Caco-2 (cell line): ENCODE results near the gene TLR7. TPM values are rescaled to one million over a fixed set of nuclear protein-coding genes. Genes with fewer than 3 reads are reported as not detected.

Experiments used
- BruUV-seq: library from RNA; stranded (reverse); fragments of 400-500 nt; replicated peaks from 2 replicates; lab custom pipeline; 2021; lab: Mats Ljungman, UMichigan
- CTCF ChIA-PET: fragments of 300-600 bp; sonication (Branson Sonifier 250); formaldehyde crosslinking; loops from one replicate; lab custom pipeline; 2022; ENCODE audit warnings: antibody characterized with exemption; lab: Charles Lee
- POLR2A ChIA-PET: fragments of 300-600 bp; sonication (Branson Sonifier 250); formaldehyde crosslinking; loops from one replicate; lab custom pipeline; 2022; ENCODE audit warnings: antibody characterized with exemption; lab: Charles Lee
- DNase-seq, 2 experiments: peaks; one replicate each; pipeline versions ENCODE4 v3.0.0 to v3.0.0-alpha.2; 2020 to 2022
- H3K27me3 ChIP-seq: replicated peaks from 2 replicates; pipeline ENCODE4 v1.6.0; 2011; ENCODE audit warnings: low read length; ENCODE audit not compliant: control insufficient read depth, insufficient read depth
- H3K36me3 ChIP-seq: 2 replicates; pipeline ENCODE4 v1.5.1; 2011; ENCODE audit warnings: low read length; ENCODE audit not compliant: control insufficient read depth, insufficient read depth
- H3K4me1 ChIP-seq: fragments of 250-450 bp; sonication (Bioruptor Pico); 2 replicates; pipeline ENCODE4 v1.5.1; 2020; ENCODE audit warnings: mild to moderate bottlenecking
- H3K4me3 ChIP-seq: 2 replicates; pipeline ENCODE4 v1.5.1; 2011; ENCODE audit warnings: low read depth, mild to moderate bottlenecking, control low read depth, low read length
- H3K9me3 ChIP-seq: fragments of 250-450 bp; sonication (Bioruptor Pico); 2 replicates; pipeline ENCODE4 v1.5.1; 2020; ENCODE audit warnings: mild to moderate bottlenecking, moderate library complexity
- H3K27ac Mint-ChIP-seq: one replicate; pipeline ENCODE4 v1.8.0; 2022; ENCODE audit warnings: mixed read lengths; ENCODE audit not compliant: unreplicated experiment
- H3K27me3 Mint-ChIP-seq: one replicate; pipeline ENCODE4 v1.8.0; 2022; ENCODE audit warnings: mixed read lengths; ENCODE audit not compliant: insufficient read depth, unreplicated experiment
- H3K36me3 Mint-ChIP-seq: one replicate; pipeline ENCODE4 v1.8.0; 2022; ENCODE audit warnings: mild to moderate bottlenecking, mixed read lengths; ENCODE audit not compliant: insufficient read depth, unreplicated experiment
- H3K4me1 Mint-ChIP-seq: one replicate; pipeline ENCODE4 v1.8.0; 2022; ENCODE audit warnings: low read depth, mixed read lengths; ENCODE audit not compliant: unreplicated experiment
- H3K4me3 Mint-ChIP-seq: one replicate; pipeline ENCODE4 v1.8.0; 2022; ENCODE audit warnings: mild to moderate bottlenecking, moderate library complexity, mixed read lengths; ENCODE audit not compliant: unreplicated experiment
- H3K9me3 Mint-ChIP-seq: one replicate; pipeline ENCODE4 v1.8.0; 2022; ENCODE audit warnings: mixed read lengths; ENCODE audit not compliant: unreplicated experiment
- intact Hi-C: fragments of 100-400 bp; cut with micrococcal nuclease; formaldehyde crosslinking; loops from one replicate; pipeline ENCODE4 v1.10.0; 2022; ENCODE audit not compliant: unreplicated experiment
- total RNA-seq: library from RNA; stranded (reverse); gene quantifications from 2 replicates; pipeline ENCODE4 v1.2.3, GENCODE V29; 2022
- TF ChIP-seq, protein P1 (sequence below), 2 experiments: fragments of 200-600 bp in 1 of 2; IDR thresholded peaks; 1 replicate in 1 of 2; 2 replicates in 1 of 2; pipeline versions ENCODE4 v1.5.1 to v1.8.0; 2011 to 2022; ENCODE audit warnings: antibody characterized with exemption in 1 of 2, control low read depth in 1 of 2, inconsistent platforms in 1 of 2, low read depth in 1 of 2, low read length in 1 of 2, mild to moderate bottlenecking in 1 of 2, moderate library complexity in 1 of 2; ENCODE audit not compliant: insufficient read depth in 1 of 2, severe bottlenecking in 1 of 2, unreplicated experiment in 1 of 2

TLR7 gene
- total RNA-seq, 1 experiment from 2014 or later = 0.45 TPM

DNA sequence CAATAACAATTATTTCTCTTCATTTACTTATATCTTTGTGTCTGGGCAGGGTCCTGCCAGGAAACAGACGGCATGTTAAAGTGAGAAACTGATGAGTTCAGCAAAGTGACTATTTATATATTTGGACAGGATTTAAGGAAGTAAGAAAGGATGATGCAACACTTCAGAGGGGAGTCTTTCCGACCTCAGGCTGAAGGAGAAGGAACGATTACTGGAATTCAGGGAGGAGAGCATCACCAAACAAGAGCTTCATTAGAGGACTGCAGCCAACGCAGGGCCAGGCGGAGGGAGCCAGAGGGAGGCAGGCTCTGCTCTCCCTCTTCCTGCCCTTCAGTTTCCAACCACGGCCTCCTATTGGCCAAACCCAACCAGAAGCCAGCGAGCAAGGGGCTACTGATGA is 1.5 kb upstream of the TLR7 start:
- BruUV-seq = no TSS peak
- H3K27me3 ChIP-seq = no peaks in the 10 kb centered on the region
- Mint-ChIP-seq H3K27me3 (no peaks in the 10 kb centered on the region), H3K36me3 (no peaks in the 10 kb centered on the region), H3K4me3 (no peak overlapping the region), H3K4me1 (peaks cover 6% of the 10 kb centered on the region), H3K27ac (no peak overlapping the region), H3K9me3 (peaks cover 10% of the 10 kb centered on the region)
- H3K9me3 ChIP-seq = no peaks in the 10 kb centered on the region
- no peaks in the 10 kb centered on the region for H3K4me1 ChIP-seq
- TF ChIP-seq, protein P1, sequence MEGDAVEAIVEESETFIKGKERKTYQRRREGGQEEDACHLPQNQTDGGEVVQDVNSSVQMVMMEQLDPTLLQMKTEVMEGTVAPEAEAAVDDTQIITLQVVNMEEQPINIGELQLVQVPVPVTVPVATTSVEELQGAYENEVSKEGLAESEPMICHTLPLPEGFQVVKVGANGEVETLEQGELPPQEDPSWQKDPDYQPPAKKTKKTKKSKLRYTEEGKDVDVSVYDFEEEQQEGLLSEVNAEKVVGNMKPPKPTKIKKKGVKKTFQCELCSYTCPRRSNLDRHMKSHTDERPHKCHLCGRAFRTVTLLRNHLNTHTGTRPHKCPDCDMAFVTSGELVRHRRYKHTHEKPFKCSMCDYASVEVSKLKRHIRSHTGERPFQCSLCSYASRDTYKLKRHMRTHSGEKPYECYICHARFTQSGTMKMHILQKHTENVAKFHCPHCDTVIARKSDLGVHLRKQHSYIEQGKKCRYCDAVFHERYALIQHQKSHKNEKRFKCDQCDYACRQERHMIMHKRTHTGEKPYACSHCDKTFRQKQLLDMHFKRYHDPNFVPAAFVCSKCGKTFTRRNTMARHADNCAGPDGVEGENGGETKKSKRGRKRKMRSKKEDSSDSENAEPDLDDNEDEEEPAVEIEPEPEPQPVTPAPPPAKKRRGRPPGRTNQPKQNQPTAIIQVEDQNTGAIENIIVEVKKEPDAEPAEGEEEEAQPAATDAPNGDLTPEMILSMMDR (IDR thresholded peaks at IDR 0.05; ENCODE audit: insufficient read depth in 1 of 2, low read depth in 1 of 2, low read length in 1 of 2, severe bottlenecking in 1 of 2, unreplicated experiment in 1 of 2) = no peak
- ChIA-PET CTCF (no interaction called here), POLR2A (no interaction called here)
- no peaks in the 10 kb centered on the region for H3K36me3 ChIP-seq
- no peak overlapping the region for H3K4me3 ChIP-seq
- no peak for DNase-seq
- intact Hi-C loops = no loop called here

DNA sequence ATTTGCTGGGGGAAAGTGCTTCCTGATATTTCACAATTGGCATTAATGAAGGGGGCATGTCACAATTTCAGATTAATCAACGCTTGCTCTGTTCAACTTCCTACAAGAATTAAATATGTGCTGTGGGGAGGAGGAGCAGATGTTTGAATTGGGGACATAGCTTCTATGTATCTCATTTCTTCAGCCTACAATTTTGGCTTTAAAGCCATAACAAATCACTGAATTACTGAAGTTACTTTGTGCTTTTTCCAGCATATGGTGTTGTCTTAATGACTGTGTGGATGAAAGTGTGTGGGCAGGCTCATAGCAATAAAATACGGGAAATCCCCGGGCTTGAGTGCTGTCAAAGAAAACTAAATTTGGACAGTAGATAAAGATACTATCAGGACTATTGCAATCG is 813 bp downstream of the TLR7 start:
- peaks cover 6% of the 10 kb centered on the region for H3K9me3 Mint-ChIP-seq
- peaks cover 6% of the 10 kb centered on the region for H3K4me1 Mint-ChIP-seq
- no TSS peak for BruUV-seq
- no peaks in the 10 kb centered on the region for H3K36me3 Mint-ChIP-seq
- Histone ChIP-seq H3K4me3 (no peak overlapping the region), H3K9me3 (no peaks in the 10 kb centered on the region), H3K36me3 (no peaks in the 10 kb centered on the region), H3K27me3 (no peaks in the 10 kb centered on the region), H3K4me1 (no peaks in the 10 kb centered on the region)
- TF ChIP-seq, protein P1 (IDR thresholded peaks at IDR 0.05; ENCODE audit: insufficient read depth in 1 of 2, low read depth in 1 of 2, low read length in 1 of 2, severe bottlenecking in 1 of 2, unreplicated experiment in 1 of 2) = no peak
- CTCF ChIA-PET = no interaction called here
- DNase-seq = no peak
- intact Hi-C loops = no loop called here
- POLR2A ChIA-PET = no interaction called here
- no peak overlapping the region for H3K4me3 Mint-ChIP-seq
- H3K27me3 Mint-ChIP-seq = no peaks in the 10 kb centered on the region
- peak overlapping the region; percentile 70 for H3K27ac Mint-ChIP-seq

DNA sequence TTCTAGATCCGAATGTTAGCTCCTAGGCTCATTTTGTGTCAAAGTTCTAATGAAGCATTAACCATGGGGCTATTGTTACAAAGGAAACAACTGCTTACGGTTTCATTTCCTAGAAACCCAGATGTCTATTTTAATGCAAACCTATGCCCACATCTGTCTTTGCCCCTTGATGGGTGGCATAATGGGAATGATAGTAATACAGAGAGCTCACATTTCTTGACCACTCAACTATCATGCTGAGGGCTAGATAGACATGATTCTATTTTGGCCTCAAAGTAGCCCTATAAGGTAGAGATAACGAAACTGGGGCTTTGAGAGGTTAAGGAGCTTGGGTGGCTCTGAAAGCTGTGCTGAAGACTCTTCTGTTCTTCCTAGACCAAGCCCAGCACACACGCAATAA is 1.9 kb downstream of the TLR7 start:
- H3K4me1 Mint-ChIP-seq = peaks cover 6% of the 10 kb centered on the region
- DNase-seq = no peak
- H3K4me3 Mint-ChIP-seq = no peak overlapping the region
- TF ChIP-seq, protein P1 (IDR thresholded peaks at IDR 0.05; ENCODE audit: insufficient read depth in 1 of 2, low read depth in 1 of 2, low read length in 1 of 2, severe bottlenecking in 1 of 2, unreplicated experiment in 1 of 2) = no peak
- H3K4me3 ChIP-seq = no peak overlapping the region
- no peak overlapping the region for H3K27ac Mint-ChIP-seq
- no peaks in the 10 kb centered on the region for H3K9me3 ChIP-seq
- H3K9me3 Mint-ChIP-seq = no peaks in the 10 kb centered on the region
- H3K27me3 ChIP-seq = no peaks in the 10 kb centered on the region
- intact Hi-C loops = no loop called here
- CTCF ChIA-PET = no interaction called here
- no peaks in the 10 kb centered on the region for H3K27me3 Mint-ChIP-seq
- H3K4me1 ChIP-seq = no peaks in the 10 kb centered on the region
- no peaks in the 10 kb centered on the region for H3K36me3 Mint-ChIP-seq
- POLR2A ChIA-PET = no interaction called here
- H3K36me3 ChIP-seq = no peaks in the 10 kb centered on the region
- BruUV-seq = no TSS peak
